ENCODE measurements around the gene MAST4. TPM values are rescaled to one million over a fixed set of nuclear protein-coding genes. Genes with fewer than 3 reads are reported as not detected.

Gene MAST4
- total RNA-seq, 2 donors from 2014 or later = 36.8 to 45.7 TPM

- DNase-seq (ENCODE audit: low spot score) = no peak
- Histone ChIP-seq H3K36me3 (no peaks in the 10 kb centered on the region), H3K4me3 (no peak overlapping the region), H3K27ac (no peak overlapping the region), H3K9me3 (no peaks in the 10 kb centered on the region), H3K27me3 (replicated peaks; ENCODE audit: insufficient read depth) (no peaks in the 10 kb centered on the region), H3K4me1 (replicated peaks) (no peaks in the 10 kb centered on the region)
- intact Hi-C loops (cut with DNase I) = no loop called here
- TF ChIP-seq POLR2AphosphoS5 (IDR thresholded peaks at IDR 0.05) (no peak), POLR2A (IDR thresholded peaks at IDR 0.05) (no peak), CTCF (IDR thresholded peaks at IDR 0.05) (no peak)
- WGBS = 59% methylated on average over 1 of the region's 1 CpG
Measured at GRCh38 chr5:67061511-67061910, 465.3 kb downstream of the MAST4 start.

- Histone ChIP-seq H3K4me1 (replicated peaks) (no peaks in the 10 kb centered on the region), H3K9me3 (no peaks in the 10 kb centered on the region), H3K4me3 (no peak overlapping the region), H3K27me3 (replicated peaks; ENCODE audit: insufficient read depth) (no peaks in the 10 kb centered on the region), H3K27ac (no peak overlapping the region), H3K36me3 (no peaks in the 10 kb centered on the region)
- DNase-seq (ENCODE audit: low spot score) = no peak
- WGBS = 89% methylated on average over 3 of the region's 3 CpGs
- intact Hi-C loops (cut with DNase I) = no loop called here
- no peak for TF ChIP-seq CTCF (IDR thresholded peaks at IDR 0.05)
Measured at GRCh38 chr5:67063055-67063454, 466.9 kb downstream of the MAST4 start.

GRCh38 chr5:67063791-67064190 lies 467.6 kb downstream of the MAST4 start:
- WGBS = 96% methylated on average over 3 of the region's 3 CpGs

GRCh38 chr5:67065237-67065636 lies 469.0 kb downstream of the MAST4 start:
- DNase-seq (ENCODE audit: low spot score) = no peak
- Histone ChIP-seq H3K4me1 (replicated peaks) (no peaks in the 10 kb centered on the region), H3K27ac (no peak overlapping the region), H3K27me3 (replicated peaks; ENCODE audit: insufficient read depth) (no peaks in the 10 kb centered on the region), H3K9me3 (no peaks in the 10 kb centered on the region), H3K4me3 (no peak overlapping the region), H3K36me3 (no peaks in the 10 kb centered on the region)
- intact Hi-C loops (cut with DNase I) = no loop called here
- WGBS = 86% methylated on average over 4 of the region's 4 CpGs
- no peak for TF ChIP-seq POLR2AphosphoS5 (IDR thresholded peaks at IDR 0.05)

More at GRCh38 chr5:67063791-67064190, 467.6 kb downstream of the MAST4 start:
- DNase-seq (ENCODE audit: low spot score) = no peak
- TF ChIP-seq POLR2AphosphoS5 (IDR thresholded peaks at IDR 0.05) = no peak
- no peak for TF ChIP-seq POLR2A (IDR thresholded peaks at IDR 0.05)
- TF ChIP-seq CTCF (IDR thresholded peaks at IDR 0.05) = no peak
- Histone ChIP-seq H3K27me3 (replicated peaks; ENCODE audit: insufficient read depth) (no peaks in the 10 kb centered on the region), H3K27ac (no peak overlapping the region), H3K9me3 (no peaks in the 10 kb centered on the region), H3K4me3 (no peak overlapping the region), H3K36me3 (no peaks in the 10 kb centered on the region), H3K4me1 (replicated peaks) (no peaks in the 10 kb centered on the region)
- intact Hi-C loops (cut with DNase I) = no loop called here

- no peak for TF ChIP-seq POLR2A (IDR thresholded peaks at IDR 0.05)
- WGBS = 79% methylated on average over 1 of the region's 1 CpG
- Histone ChIP-seq H3K27me3 (replicated peaks; ENCODE audit: insufficient read depth) (no peaks in the 10 kb centered on the region), H3K4me3 (no peak overlapping the region), H3K9me3 (no peaks in the 10 kb centered on the region), H3K27ac (no peak overlapping the region), H3K36me3 (no peaks in the 10 kb centered on the region), H3K4me1 (replicated peaks) (no peaks in the 10 kb centered on the region)
- DNase-seq (ENCODE audit: low spot score) = no peak
- intact Hi-C loops (cut with DNase I) = no loop called here
Measured at GRCh38 chr5:67065696-67066095, 469.5 kb downstream of the MAST4 start.

GRCh38 chr5:67066815-67067214 lies 470.6 kb downstream of the MAST4 start:
- no peaks in the 10 kb centered on the region for H3K4me1 ChIP-seq (replicated peaks)
- H3K27me3 ChIP-seq (replicated peaks; ENCODE audit: insufficient read depth) = no peaks in the 10 kb centered on the region
- TF ChIP-seq CTCF (IDR thresholded peaks at IDR 0.05) (no peak), POLR2A (IDR thresholded peaks at IDR 0.05) (no peak), POLR2AphosphoS5 (IDR thresholded peaks at IDR 0.05) (no peak)
- no peak overlapping the region for H3K27ac ChIP-seq
- no peak overlapping the region for H3K4me3 ChIP-seq
- DNase-seq (ENCODE audit: low spot score) = no peak
- no peaks in the 10 kb centered on the region for H3K9me3 ChIP-seq
- intact Hi-C loops (cut with DNase I) = no loop called here
- H3K36me3 ChIP-seq = no peaks in the 10 kb centered on the region
- WGBS = 50% methylated on average over 1 of the region's 1 CpG
